Activated CD4-positive, alpha-beta T cell treated with anti-CD3 and anti-CD28 coated beads for 4 hours (primary cell): Measurements from ENCODE around the gene DIP2C.

Experiments
- DNase-seq, 2 donors: peaks; one replicate each; pipeline ENCODE4 v3.0.0-alpha.2; 2020

Gene DIP2C

DNA sequence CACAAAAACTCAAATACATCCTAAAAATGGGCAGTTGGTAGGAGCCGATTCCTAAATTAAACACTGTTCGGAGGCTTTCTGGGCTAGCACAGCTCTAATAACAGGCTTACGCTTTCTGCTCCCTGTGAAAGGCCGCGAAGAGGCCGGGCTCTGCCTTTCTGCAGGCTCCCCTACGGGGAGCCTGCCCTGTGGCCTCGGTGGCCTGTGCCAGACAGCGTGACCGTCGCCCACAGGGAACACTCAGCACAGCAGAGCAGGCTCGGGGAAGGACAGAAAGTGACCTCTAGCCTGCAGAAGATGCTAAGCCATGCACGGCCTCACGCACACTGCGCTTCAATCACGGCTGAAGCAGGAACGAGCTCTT lies 64.2 kb downstream of the DIP2C start:
- no peak for DNase-seq

DNA sequence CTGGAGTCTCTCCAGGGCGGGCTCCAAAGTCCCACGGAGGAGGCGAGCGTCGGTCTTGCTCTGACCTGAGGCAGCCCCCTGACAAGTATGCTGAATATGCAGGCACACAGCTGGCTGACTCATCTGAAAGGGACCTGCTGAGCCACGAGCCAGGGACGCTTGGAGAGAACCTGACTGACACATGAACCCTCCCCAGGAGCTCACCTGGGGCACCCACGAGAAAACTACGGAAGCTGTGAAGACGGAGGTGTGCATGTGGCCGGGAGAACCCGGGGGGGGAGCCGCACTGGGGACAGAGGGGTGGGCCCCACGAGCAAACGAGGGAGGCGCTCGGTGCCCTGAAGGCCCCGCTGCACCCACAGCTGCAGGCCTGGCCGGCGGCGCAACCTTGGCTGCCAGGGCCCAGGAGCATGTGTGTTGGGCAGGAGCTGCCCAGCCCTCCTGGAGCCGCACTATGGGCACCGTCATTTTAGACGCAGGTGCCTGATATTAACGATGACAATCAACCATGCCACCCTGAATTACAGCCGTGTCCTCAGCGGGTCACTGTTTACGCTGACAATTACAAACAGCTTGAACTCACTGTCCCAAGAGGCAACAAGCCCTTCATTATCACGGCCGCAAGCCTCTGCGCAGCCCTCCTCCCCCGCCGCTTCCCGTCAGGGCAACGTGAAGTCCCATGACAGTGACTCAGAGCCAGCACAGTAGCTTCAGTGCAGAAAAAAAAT lies 64.7 kb downstream of the DIP2C start:
- DNase-seq, result no peak

DNA sequence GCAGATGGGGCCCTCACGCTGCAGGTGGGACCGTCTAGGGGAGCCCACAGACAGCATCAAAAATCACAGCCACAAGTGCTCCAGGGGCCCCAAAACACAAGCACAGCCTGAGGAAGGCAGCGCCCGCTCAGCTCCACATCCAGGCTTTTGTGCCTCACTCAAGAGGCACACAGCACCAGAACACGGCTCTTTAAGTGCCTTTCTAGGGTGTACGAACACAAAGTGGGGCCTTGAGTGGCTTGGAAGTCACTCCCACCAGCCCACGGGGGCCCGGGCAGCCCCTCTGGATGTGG lies 65.2 kb downstream of the DIP2C start:
- no peak for DNase-seq

DNA sequence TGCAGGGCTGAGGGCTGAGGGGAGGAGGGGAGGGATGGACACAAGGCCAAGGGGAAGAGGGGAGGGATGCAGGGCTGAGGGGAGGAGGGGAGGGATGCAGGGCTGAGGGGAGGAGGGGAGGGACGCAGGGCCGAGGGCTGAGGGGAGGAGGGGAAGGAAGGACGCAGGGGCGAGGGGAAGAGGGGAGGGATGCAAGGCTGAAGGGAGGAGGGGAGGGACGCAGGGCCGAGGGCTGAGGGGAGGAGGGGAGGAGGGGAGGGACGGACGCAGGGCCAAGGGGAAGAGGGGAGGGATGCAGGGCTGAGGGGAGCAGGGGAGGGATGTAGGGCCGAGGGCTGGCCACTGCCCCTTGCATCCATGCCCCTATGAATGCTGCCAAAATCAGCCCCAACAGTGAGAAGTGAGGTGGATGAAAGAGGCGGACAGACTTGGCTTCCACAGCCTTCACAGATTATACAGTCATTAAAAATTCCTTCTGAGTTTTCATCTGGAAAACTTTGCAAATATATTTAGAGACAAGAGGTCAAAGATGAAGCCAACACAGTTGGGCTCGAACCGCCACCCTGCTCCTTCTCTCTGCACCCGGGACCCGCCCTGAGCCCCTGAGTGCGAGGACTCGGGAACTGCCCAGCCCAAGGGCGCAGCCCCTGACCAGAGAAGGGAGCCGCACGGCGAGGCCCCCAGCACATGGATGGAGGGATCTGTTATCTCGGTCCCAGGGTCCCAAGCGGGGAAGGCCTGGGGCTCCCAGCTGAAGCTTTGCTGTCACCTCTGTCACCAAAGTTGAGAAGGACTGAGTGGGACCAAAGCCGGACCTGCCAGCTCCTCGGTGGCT lies 65.8 kb downstream of the DIP2C start:
- DNase-seq, result no peak

DNA sequence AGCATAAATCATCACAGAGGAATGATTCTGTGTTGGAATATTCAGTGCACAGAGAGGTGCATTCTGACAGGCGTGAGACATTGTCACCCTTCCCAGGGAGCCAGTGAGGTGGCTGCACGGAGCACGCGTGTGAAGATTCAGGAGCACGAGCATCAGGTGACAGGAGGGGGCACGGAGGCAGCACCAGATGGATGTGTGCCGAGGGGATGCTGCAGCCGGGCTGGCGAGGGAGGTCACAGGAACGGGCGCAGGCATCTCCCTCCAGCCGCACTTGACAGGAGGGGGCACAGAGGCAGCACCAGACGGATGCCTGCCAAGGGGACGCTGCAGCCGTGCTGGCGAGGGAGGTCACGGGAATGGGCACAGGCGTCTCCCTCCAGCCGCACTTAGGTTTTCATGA lies 66.5 kb downstream of the DIP2C start:
- no peak for DNase-seq

DNA sequence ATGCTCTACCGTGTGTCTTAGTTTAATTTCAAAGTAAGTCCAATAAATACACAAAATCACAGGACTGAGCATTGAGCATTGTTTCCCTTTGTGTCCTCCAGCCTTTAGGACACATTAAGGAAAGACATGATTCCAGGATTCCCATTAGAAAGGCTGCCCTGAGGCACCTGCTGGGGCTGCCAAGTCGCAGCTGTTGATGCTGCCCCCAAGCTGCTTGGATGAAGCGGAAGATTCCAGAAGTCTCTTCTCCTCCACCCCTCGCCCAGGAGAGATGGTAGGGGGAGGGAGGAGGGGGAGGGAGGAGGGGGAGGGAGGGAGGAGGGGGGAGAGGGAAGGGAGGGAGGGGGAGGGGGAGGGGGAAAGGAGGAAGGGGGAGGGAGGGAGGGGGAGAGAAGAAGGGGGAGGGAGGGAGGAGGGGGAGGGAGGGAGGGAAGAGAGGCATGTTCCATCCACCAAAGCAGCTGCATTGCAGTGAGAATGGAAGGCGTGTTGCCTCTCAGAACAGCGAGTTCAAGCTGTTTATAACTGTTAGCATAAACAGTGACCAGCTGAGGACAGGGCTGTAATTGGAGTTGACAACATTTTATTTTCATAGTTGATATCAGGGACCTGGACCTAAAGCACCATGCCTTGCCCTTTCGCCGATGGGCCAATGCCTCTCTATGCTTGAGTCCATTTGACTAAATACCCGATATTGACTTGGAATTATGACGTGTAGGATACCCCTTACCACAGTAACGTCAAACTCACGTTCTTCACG lies 67.3 kb downstream of the DIP2C start:
- no peak for DNase-seq

DNA sequence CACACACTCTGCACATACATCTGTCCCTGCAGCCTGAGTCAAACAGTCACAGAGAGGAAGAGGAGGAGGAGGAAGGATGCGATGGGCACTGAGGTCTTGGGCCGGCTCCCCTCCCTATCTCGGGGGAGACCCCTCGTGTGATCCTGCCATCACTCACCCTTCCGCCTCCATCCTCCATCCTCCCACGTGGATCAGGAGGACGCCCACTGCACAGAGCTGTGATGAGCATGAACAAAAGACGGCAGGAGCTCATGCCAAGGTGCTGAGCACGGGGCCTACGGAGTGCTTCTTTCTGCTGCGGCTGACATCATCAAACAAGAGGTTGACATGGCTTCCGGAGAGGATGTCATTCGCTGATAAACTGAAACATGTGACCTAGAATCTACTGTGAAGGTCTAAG lies 68.0 kb downstream of the DIP2C start:
- no peak for DNase-seq

DNA sequence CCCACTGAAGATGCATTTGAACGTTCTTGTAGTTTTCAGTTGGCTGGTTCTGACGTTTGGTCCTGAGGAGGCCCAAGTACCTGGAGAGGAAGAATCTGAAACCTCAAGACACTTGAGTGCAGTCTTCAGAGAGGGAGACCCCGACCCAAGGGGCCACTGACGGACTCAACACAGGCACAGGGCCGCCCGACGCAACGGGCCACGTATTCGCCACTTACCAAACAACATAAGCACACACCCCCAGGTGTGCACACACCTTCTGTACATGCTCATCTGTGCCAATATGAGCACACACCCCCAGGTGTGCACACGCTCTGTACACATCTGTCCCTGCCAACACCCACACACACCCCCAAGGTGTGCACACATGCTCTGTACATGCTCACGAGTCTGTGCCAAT lies 68.5 kb downstream of the DIP2C start:
- DNase-seq, result no peak

DNA sequence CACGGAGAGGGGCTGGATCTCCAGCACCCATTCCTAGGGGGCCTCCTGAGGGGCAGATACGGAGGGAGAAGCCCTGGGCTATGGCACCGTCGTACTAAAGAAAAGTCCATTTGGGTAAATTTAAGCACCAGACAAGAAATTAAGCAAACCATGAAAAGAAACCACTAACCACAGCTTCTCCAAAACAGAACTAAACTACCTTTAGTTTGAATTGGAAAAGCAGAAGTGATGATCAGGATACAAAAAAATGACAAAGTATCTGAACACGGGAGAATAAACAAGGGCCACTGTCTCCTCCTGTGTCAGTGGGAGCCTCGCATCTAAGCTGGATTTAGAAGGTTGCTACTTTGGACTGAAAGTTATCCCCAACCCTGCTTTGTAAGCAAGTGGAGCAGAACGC lies 69.1 kb downstream of the DIP2C start:
- no peak for DNase-seq

DNA sequence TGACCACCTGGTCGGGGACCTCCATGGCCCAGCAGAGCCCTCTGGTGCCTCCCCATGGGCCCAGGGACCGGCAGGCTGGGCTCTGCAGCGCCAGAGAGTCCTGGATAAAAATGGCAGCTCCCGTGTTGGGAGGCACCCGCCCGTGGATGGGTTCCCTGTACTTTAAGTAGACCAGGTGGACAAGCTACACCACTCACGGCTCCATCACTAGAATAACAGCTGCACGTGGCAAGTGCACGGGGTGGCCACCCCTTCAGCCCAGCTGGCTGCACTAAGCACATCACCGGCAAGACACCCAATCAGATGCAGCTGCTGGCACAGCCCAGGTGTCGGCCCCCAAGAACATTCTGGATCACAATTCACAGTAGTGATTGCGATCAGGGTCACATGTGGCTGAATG lies 69.8 kb downstream of the DIP2C start:
- no peak for DNase-seq

DNA sequence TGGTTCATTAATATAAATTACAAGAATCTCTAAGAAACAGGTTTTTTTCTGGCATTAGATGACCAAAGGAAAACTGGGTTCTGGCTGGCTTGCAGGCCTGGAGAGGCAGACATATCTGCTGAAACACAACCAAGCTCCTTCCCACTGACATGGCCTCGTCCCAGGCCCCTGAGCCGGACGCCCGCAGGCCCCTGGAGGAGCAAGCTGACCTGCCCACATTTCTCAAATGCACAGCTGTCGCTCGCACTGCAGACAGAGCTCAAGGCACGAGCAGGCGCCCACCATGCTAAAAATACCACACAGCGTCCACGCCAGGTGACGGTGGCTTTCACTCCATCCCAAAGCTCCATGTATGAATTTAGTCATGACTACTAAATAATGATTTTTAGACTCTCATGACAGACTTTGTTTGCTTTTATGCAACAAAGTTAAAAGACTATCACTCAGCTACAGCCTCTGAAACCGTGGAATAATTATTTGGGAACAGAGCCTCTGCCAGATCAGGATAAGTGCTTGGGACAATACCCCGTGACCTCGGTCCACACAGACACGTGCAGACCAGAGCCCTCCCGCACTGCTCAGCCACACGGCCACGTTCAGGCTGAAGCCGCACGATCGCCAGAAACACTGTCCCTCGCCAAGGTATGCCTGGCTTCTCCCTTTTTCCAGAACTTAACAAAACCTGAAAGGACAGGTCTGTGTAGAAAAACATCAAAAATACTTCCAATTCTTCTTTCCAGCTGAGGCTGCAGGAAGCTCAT lies 71.1 kb downstream of the DIP2C start:
- DNase-seq, result no peak

DNA sequence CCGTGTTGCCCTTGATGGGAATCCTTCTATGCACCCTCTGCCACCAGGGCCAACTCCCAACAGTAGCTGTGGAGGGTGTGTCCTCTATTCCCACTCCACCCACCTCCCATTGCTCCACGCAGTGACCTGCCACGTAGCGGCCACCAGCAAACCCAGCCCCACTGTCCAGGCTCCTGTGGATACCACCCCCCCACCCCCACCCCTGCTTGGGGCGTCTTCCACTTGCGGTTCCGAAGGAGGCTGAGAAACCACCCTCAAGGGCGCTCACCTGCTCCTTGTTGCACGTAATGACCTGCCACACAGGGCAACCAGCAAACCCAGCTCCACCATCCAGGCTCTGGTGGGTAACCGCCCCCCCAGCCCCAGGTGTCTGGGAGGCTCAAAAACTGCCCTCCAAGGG lies 72.0 kb downstream of the DIP2C start:
- DNase-seq, result no peak

DNA sequence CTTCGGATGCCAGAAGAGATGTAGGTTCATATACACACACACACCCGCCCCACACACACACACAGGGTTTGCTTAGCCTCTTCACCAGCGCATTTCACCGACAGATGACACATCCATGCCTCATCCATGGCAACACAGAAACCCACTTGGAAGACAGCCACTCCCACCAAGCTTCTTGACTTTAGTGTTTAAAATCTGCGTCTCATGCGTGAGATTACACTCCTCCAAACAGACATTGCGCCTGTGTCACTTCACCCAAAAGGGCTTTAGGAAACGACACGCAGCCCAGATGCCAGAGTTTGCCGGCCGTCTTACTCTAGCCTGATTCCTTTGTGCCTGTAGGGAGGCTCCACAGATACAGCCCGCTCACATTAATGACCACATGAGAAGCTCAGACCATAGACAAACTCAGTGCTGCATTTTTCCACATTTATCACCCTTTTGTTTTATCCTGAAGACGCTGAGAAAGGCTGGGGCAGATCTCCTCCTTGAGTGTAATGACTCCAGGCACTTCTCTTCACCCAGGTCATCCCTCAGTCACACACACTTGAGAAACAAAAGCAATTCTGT lies 73.8 kb downstream of the DIP2C start:
- no peak for DNase-seq

DNA sequence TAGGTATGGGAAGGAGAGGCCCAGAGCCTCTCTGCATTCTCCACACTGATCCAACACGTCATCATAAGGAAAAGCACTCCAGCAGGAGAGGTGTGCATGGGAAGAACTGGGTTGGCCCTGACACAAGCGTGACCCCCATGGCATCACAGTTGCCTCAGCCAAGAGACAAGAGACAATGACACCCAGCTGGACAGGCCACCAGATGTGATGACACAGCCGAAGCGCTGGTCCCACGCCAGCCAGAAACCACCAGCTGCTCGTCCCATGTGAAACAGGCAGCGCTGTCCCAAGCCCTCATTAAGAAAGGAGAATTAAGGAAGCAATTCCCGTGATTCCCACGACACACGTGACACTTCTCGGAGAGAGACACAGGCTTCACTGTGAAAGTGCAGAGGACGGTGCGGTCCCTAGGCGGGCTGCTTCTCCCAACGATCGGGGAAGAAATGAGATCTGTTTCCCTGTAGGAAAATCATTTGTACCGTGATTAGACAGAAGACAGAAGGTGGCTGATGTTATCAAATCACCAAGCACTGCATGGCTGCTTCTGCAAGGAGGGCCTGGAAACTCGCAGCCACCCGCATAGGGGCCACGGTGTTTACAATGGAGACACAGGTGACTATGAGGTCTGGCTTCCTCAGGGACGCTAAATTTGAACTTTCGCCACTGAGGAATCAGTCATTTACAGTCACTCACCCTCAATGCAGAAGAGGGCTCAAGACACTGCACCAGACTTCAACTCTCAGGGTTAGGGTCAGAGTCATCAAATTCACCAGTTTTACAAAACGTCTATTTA lies 74.5 kb downstream of the DIP2C start:
- DNase-seq, result no peak

DNA sequence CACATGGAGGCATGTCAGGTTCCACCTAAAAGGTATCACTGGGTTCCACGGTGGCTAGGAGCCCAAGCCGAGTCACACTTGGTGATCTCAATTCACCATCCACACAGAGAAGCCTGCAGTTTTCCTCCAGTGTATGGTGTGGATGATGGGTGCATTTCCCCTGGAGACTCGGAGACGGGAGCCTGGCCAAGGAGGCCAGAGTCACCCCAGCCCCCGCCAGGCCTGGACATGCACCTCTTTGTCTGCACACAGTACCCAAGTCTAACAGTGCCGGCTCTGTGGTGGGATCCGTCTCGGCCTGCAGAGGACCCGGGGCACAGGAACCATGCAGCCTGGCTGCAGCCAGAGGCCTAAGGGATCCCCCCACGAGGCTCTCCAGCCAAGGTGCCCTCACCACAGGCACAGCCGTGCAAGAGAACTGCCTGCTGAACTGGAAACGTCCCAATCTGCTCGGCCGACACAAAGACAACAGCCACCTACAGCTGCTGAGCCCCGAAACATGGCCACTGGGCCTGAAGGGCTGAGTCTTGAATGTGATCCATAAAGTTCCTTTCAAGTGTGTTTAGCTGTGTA lies 75.2 kb downstream of the DIP2C start:
- DNase-seq, result no peak

DNA sequence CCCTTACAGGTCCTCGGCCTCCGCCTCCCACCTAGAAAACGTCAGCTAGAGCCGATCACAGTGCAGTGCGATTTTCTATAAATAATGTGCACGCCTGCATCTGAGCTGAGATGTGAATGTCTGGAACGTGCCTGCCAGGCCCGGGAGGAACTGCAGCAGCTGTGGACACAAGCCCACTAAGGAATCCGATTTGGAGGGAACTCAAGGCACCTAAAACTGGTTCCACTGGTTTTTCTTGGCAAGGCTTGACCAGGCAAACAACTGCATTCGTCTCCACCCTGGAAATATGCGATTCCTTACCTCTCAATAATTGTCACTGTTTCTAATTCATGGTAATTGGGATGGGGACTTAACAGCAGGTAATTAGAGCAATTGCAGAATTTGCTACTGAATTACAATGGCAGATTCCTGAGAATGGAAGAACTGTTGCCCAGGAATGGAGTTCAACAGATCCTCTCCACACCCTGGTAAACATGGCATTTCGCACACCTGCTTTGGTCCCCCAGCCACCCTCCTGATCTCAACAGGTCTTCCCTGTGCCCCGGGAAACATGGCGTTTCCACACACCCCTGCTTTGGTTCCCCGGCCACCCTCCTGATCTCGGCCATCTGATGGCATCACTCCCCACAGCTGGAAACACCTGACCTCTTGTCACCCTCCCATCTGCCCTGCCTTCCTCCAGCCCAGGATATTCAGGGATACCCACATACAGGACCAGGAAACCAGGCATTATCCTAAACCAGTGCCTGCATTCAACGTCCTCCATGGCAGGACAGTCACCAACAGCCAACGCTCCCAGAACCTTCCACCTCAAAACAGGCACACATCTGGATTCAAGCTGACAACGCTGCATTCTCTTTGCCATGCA lies 76.0 kb downstream of the DIP2C start:
- DNase-seq, result no peak

DNA sequence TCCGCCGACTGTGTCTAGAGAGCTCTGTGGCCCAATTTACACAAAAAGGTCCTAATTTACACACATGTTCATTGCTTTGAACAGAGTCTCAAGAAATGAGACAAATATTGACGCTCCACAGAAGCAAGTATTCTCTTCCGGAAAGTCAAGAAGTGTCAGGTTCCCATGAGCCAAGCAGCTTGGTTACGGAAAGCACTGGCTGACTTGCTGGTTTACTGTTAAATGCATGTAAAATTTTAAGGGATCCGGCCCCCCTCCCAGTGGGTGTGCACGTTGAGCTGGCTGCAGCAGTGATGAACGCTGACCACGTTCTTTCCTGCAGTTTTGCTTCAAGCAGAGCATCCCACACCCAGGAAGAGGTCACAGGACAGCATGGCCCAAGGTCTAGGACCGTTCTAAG lies 76.8 kb downstream of the DIP2C start:
- DNase-seq, result no peak

DNA sequence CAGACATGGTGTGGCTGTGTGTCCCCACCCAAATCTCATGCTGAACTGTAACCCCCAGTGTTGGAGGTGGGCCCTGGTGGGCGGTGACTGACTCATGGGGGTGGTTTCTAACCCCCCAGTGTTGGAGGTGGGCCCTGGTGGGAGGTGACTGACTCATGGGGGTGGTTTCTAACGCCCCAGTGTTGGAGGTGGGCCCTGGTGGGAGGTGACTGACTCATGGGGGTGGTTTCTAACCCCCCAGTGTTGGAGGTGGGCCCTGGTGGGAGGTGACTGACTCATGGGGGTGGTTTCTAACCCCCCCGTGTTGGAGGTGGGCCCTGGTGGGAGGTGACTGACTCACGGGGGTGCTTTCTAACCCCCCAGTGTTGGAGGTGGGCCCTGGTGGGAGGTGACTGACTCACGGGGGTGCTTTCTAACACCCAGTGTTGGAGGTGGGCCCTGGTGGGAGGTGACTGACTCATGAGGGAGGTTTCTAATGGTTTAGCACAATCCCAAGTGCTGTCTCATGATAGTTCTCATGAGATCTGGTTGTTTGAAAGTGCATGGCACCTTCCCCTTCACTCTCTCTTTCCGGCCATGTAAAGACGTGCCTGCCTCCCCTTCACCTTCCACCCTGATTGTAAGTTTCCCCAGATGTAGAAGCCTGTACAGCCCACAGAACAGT lies 78.7 kb downstream of the DIP2C start:
- DNase-seq, result peak; percentile 15 to 37

DNA sequence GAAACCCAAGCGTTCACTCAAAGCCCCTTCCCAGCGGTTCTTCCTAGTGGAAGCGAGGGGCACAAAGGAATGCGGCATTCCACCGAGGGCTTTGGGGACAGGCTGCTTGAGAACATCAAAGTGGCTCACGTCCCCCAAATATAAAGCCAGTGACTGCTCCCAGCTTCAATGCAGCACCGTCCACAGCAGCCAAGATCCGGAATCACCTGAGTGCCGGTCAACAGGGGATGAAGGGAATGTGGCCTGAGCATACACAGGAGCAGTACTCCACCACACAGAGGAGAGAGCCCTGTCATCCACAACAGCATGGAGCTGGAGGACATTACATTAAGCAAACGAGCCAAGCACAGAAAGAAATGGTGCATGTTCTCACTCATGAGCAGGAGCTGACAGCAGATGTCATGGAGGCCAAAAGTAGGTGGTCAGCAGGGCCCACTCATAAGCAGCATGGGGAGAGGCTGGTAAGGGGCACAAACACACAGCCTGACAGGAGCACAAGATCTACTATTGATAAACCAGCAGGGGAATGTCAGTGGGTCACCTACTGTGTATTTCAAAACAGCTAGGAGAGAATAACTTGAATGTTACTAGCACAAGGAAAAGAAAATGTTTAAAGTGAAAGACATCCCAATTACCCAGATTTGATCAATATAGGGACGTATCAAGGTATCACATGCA lies 79.5 kb downstream of the DIP2C start:
- no peak for DNase-seq

DNA sequence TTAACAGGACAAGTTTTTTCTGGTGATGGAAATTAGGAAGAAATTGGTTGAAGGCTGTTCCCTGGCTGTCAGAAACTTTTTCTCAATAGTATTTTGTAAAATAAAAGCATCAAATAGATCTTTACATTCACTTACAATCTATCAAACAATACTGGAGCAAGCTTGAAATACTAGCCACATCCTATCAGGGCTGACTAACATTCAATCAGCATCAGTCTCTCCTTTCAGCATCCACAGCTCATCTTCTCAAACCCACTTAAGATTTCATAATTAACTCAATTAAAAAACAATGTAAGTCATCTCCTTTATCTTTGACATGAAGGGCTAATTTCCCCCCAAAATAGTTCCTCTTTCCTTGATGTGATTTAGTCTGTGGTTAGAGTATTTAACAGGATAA lies 80.2 kb downstream of the DIP2C start:
- DNase-seq, result no peak
